ENCODE measurements around the gene TUBA4A.

DNA sequence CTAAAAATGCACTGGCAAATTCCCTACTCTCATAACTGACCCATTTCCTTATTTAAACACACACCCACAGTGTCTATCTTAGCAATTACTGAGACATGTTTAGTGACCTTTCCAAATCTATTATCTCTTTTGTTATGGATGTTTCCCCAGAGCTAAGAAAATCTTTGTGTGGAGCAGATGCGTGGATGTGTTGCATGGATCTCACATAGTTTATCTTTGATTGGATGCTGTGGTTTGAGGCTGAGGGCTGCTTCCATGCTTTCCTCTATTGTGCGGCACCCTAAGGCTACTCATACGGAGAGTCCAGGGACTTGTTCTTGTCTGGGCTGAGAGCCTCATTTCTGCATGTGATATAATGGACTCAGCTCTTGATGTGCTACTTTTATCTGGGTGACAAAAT, 19.4 kb downstream of the TUBA4A start:
- TF ChIP-seq, protein P1, sequence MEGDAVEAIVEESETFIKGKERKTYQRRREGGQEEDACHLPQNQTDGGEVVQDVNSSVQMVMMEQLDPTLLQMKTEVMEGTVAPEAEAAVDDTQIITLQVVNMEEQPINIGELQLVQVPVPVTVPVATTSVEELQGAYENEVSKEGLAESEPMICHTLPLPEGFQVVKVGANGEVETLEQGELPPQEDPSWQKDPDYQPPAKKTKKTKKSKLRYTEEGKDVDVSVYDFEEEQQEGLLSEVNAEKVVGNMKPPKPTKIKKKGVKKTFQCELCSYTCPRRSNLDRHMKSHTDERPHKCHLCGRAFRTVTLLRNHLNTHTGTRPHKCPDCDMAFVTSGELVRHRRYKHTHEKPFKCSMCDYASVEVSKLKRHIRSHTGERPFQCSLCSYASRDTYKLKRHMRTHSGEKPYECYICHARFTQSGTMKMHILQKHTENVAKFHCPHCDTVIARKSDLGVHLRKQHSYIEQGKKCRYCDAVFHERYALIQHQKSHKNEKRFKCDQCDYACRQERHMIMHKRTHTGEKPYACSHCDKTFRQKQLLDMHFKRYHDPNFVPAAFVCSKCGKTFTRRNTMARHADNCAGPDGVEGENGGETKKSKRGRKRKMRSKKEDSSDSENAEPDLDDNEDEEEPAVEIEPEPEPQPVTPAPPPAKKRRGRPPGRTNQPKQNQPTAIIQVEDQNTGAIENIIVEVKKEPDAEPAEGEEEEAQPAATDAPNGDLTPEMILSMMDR (IDR thresholded peaks at IDR 0.05), result no peak
- no peak for TF ChIP-seq POLR2AphosphoS5 (IDR thresholded peaks at IDR 0.05; ENCODE audit: insufficient read depth in 1 of 2, low read depth in 1 of 2)

All from vagina (tissue), 2 donors.